Measurements from ENCODE around the gene RING1.
A peak's percentile ranks its signal among the peaks of the same experiment; 100 is the strongest.

DNA sequence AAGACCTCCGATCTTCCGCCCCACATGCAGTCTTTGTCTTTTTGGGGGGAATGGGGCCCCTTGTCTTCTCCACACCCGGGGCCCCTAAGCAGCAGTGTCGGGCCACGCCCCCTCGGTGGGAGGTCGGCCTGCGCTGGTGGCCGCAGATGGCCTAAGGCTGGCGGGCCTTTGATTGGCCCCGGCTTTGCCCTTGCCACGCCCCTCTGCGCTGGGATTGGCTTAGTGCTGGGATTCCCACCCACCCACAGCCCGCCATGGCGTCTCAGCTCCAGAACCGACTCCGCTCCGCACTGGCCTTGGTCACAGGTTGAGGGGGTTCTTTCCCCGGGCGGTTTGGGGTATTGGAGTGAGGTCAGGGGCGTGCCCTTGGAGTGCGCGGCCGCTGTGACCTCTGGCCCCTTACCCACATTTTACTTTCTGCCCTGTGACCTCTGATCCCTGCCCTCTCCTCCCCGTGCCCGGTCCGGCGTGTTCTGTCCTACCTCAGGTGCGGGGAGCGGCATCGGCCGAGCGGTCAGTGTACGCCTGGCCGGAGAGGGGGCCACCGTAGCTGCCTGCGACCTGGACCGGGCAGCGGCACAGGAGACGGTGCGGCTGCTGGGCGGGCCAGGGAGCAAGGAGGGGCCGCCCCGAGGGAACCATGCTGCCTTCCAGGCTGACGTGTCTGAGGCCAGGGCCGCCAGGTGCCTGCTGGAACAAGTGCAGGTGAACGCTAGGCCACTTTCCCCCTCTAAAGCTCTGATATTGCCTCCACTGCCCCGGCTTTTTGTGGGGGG is 3.7 kb upstream of the RING1 start, which contains the start of gene HSD17B8:
- TF ChIP-seq CTCF (IDR thresholded peaks at IDR 0.05), result no peak
- TF ChIP-seq POLR2A (IDR thresholded peaks at IDR 0.05; ENCODE audit: low read depth), result no peak
- TF ChIP-seq EP300 (IDR thresholded peaks at IDR 0.05), result no peak
- peak; percentile 68 to 73 for TF ChIP-seq POLR2AphosphoS5 (IDR thresholded peaks at IDR 0.05)
